AG10803 (cell line): ENCODE measurements around the gene ASB3.
"Not testable (repeated sequence)": the region's sequence is repeated elsewhere in the genome, so short reads cannot be mapped to it uniquely, and the experiment has no call there.

Experiments
- DNase-seq: peaks from one replicate; pipeline ENCODE4 v3.0.0; 2010; ENCODE audit warnings: low read depth
- H3K4me3 ChIP-seq: 2 replicates; pipeline ENCODE4 v1.5.1; 2011; ENCODE audit warnings: mild to moderate bottlenecking, low read length, control low read depth
- CTCF ChIP-seq: conservative IDR thresholded peaks from 2 replicates; pipeline ENCODE4 v1.5.1; 2011; ENCODE audit warnings: mild to moderate bottlenecking, low read length, control low read depth, inconsistent platforms

Gene ASB3

GRCh38 chr2:53786705-53787613, at the start of gene ASB3, which contains the start of gene ERLEC1:
Gene ASB3 (minus strand): TSS chr2:53786953. CDS start chr2:53765572, 21,381 bp downstream.
Gene ERLEC1 (plus strand): TSS chr2:53787044. CDS start chr2:53787211, 167 bp downstream.
- peak; percentile 83 for DNase-seq
- peak within 1 kb of the TSS; percentile 96 for H3K4me3 ChIP-seq
- TF ChIP-seq CTCF, result no peak

- not testable (repeated sequence) for H3K4me3 ChIP-seq, DNase-seq
Observed at GRCh38 chr2:53829980-53830290, 43.2 kb upstream of the ASB3 start.

- H3K4me3 ChIP-seq, result no peak overlapping the region
- no peak for DNase-seq
- TF ChIP-seq CTCF, result no peak
Observed at GRCh38 chr2:53829273-53829979, 42.7 kb upstream of the ASB3 start.

- no peak for DNase-seq
- H3K4me3 ChIP-seq, result no peak overlapping the region
- TF ChIP-seq CTCF, result no peak
Observed at GRCh38 chr2:53828331-53828730, 41.6 kb upstream of the ASB3 start.

GRCh38 chr2:53827398-53828175, 40.8 kb upstream of the ASB3 start:
- no peak for TF ChIP-seq CTCF
- peak; percentile 18 for DNase-seq
- no peak overlapping the region for H3K4me3 ChIP-seq

GRCh38 chr2:53826587-53827397, 40.0 kb upstream of the ASB3 start:
- TF ChIP-seq CTCF, result no peak
- peak; percentile 37 for DNase-seq

More at GRCh38 chr2:53826587-53827397, 40.0 kb upstream of the ASB3 start:
- no peak overlapping the region for H3K4me3 ChIP-seq
